GM18505 (cell line): ENCODE measurements around the gene NELFB.

Experiments
- ATAC-seq: cut with Tn5 transposase; IDR thresholded peaks from one replicate; pipeline ENCODE4 v1.9.1; 2021; ENCODE audit not compliant: unreplicated experiment
- POLR2A ChIP-seq: IDR thresholded peaks from 4 replicates; pipeline ENCODE4 v1.6.1; 2011; ENCODE audit warnings: borderline replicate concordance; ENCODE audit not compliant: insufficient read depth, insufficient read length; ENCODE audit errors: extremely low read depth

NELFB gene

DNA sequence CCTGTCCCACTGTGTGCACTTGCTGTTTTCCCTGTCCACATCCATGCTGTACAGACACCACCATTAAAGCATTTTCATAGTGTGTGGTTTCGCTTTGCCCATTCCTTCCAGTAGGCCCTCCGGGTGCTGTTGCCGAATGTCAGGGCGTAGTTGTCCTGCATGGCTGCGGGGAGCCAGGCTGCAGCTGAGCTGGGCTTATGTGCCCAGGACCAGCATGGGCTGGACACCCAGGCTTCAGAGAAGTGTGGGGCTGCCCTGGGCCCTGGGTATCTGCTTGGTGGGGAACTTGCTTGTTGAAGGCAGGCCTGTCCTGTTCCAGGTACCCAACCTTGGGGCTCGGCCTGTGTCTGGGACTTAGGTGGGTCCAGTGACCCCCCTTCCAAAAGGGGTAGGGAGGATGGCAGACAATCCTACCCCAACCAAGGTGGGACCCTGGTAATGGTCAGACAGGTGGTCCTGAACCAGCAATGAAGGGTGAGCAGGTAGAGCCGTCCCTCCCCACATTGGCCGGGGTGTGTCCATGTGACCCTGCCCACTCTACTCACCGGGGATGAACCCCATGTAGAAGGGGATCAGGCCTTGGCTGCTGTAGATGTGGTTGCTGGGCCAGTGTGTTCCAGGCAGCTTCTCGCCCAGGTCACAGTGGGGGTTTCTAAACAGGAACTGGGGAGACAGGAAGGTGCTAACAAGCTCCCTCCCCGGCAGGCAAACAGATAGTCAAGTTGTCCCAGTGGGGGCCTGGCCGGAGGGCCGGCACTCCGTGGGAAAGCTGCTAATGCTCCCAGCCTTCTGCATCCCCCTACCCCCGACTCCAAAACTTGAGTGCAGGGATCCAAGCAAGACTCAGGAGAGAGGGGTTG, 11.3 kb upstream of the NELFB start:
- ATAC-seq, result no peak
- TF ChIP-seq POLR2A, result peak; percentile 40

DNA sequence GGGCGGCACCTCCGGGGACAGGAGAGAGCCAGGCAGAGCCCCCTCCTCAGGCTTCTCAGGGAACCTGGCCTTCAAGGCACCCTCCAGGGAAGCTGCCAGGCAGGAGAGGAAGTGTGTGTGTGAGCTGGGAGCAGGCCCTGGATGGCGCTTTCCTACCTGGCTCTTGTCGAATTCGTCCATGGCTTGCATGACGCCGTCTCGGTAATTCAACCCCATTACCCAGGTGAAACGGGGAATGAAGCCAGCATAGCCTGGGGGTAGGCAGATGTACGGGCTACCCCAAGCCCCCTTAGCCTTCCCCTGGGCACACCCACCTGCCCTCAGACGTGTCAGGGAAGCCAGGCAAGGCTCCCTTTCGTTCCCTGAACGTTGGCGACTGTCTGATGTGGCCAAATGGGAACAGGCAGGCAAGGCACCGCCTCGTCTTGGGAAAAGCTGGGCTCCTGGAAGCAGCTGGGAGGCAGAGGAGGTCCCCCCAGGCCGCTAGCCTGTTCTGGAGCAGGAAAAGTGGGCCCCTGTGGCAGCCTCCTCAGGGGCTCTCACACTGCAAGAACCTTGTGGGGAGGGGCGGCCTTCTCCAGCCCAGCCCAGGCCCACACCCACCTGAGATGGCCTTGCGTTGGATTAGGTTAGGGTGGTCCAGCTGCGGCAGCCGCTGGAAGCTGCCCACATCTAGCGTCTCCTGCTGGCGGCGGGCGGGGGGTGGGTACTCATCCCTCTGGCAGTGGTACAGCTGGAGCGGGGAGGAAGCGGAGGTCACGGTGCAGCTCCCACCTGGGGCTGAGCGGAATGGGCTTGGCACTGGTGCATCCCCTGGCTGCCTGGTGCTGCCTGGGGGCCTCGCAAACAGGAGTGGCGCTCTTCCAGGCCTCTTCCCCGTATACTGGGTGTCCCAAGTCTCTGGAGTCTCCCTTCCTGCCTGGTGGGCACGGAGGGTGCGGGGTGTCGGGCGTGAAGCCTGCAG, 10.4 kb upstream of the NELFB start:
- TF ChIP-seq POLR2A, result no peak
- ATAC-seq, result no peak

DNA sequence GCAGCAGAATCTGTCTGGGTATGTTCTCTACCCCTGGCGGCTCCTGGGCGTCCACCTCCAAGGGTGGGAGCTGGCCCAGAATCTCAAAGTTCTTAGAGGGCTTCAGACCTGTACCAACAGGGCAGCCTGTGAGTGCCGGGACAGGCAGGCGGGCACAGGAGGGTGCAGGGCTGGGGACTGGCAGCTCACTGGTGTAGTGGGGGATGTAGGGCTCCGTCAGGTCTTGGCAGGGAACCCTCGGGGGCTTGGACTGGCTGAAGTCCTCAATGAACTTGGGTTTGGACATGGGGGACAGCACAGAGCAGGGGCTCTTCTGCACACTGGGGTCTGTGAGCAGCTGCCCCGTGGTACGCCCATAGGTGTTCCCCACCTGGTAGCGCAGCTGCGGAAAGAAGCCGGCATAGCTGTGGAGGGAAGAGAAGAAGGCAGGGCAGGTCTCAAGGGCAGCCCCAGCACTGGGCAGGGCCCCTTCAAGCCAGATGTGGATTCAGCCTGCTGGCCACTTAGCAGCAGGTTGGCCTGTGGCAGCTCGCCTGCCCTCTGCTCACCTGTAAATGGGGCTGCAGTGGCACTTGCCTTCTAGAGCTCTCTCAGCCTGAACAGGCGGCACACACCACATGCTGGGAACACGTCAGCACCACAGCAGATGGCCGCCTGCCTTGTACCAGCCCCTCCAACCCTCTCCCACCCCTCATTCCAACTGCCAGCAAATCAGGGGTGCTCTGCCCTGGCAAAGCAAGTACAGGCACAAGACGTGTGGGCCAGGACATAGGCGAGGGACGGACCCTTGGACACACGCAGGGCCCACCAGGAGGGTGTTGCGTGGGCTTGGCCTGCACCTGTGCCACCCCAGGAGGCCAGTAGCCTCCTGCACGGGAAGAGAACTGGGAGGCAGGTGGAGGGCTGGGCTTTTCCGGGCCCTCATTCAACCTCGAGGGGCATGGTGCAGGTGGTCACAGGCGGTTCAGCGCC, 9.4 kb upstream of the NELFB start:
- TF ChIP-seq POLR2A, result no peak
- no peak for ATAC-seq

DNA sequence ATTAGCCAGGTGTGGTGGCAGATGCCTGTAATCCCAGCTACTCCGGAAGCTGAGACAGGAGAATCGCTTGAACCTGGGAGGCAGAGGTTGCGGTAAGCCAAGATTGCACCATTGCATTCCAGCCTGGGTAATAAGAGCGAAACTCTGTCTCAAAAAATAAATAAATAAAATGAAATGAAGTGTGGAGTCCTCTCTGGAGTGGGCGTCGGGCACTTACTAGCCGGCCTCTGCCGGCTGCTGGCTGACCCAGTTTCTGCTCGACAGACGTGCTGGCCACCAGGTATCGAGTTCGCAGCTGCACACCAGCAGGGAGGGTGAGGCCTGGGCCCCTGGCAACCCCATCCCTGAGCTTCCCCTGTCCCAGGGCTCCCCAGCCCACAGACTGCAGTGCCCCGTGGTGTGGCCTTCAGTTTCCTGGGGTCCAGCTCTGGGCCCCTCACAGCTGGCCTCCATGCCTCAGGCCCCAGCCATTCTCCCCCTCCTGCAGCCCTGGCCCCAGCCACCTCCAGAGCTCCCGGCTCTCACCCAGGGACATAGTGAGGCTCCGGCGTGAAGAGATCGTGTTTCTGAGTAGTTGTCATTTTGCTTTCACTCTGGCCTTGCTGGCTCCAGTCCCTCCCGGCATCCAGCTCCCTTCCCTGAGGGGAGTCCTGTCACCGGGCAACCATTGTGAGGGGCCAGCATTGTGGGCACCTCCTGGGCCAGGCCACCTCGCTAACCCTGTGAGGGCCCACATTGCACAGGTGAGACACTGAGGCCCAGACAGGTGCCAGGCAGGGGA, 7.8 kb upstream of the NELFB start:
- no peak for TF ChIP-seq POLR2A
- no peak for ATAC-seq

DNA sequence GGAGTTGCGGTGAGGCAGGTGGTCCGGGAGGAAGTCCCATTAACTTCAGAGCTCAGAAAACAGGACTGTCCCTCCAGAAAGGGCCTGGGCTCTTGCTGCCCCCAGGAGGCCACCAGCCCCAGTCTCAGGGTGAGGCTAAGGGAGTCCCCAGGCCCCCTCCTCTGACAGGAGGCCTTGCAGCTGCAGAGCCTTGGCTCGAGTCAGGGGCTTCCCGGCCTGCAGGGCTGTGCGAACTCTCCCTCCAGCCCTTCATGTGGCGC, 7.3 kb upstream of the NELFB start:
- no peak for TF ChIP-seq POLR2A
- ATAC-seq, result no peak

DNA sequence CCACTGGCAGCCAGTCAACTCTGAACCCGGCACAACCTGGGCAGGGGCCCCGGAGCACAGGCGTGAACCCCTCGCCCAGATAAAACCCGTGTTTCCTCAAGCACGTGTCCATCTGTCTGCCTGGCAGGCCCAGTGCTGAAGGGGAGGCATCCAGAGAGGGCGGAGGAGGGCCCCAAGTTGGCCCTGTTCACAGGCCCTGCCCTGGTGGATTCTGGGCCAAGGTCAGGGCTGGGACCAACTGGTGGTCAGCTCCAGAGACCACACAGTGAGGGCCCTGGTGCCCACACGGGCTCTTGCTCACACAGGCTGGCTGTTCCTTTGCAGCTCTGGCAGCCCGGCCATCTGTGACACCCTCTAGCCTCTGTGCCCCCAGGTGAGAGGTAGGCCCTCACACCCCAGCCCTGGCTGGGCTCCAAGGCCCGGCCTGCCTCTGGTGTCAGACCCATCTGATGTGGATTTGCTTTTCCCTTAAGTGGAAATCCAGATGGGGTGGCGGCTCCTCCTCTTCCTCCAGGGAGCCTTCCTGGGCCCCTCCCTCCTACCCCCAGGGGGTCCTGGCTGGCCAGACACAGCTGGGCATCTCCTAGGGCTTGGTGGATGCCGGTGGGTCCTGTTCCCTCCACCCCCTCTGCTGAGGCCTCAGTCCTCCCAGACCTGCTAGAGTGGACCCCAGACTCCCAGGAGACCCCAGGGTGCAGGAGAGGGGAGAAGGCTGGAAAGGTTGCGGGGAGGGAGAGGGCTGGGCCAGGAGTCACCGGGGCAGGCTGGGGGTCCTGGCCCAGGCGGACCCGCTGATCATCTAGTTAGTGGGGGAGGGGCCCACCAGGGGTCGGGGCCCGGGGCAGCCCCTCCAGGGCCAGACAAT, 4.6 kb upstream of the NELFB start:
- ATAC-seq, result no peak
- no peak for TF ChIP-seq POLR2A

DNA sequence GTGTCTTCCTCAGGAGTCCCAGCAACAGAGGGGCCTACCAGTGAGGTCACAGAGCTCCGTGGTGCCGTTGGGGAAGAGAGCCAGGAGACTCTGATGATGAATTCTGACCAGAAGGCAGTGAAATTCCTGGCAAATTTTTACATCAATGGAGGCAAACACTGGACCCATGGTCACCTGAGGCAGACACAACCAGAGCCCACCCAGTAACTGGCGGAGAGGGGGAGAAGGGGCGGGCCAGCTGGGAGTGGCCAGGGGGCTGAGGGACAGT, 4.0 kb upstream of the NELFB start, which contains the start of gene STPG3:
Gene STPG3, plus strand, starts transcription at position 93 of the 268 bp plus-strand sequence. Its CDS starts 1 bp downstream, at position 94.
- no peak for ATAC-seq
- TF ChIP-seq POLR2A, result no peak

DNA sequence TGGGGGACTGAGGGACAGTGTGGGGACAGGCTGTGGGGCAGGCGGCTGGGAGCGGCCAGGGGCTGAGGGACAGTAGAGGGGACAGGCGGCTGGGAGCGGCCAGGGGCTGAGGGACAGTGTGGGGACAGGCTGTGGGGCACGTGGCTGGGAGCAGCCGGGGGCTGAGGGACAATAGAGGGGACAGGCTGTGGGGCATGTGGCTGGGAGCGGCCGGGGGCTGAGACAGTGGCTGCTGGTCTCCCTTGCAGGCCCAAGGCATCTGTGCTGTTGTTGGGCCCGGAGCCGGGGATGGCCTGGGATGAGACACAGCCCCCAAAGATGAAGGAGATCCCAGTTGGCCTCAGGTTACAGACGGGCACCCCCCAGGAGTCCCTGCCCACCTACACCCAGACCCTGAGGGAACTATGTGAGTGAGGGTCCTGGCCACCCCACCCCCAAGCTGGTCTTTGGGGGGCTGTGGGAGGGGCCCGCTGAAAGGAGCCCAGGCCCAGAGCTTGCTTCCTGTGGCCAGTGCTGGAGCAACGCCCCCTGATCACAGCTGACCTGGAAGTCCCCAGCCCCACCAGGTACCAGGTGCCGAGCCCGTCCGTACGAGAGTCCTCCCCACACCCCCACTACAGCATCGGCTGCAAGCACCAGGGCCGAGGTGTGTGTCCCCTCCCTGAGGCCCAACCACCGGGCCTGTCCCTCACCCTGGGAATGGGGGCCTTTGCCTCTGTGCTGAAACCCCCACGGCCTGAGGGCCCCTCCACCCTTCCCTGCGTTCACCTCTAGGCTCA, 3.4 kb upstream of the NELFB start:
- TF ChIP-seq POLR2A, result no peak
- ATAC-seq, result no peak

DNA sequence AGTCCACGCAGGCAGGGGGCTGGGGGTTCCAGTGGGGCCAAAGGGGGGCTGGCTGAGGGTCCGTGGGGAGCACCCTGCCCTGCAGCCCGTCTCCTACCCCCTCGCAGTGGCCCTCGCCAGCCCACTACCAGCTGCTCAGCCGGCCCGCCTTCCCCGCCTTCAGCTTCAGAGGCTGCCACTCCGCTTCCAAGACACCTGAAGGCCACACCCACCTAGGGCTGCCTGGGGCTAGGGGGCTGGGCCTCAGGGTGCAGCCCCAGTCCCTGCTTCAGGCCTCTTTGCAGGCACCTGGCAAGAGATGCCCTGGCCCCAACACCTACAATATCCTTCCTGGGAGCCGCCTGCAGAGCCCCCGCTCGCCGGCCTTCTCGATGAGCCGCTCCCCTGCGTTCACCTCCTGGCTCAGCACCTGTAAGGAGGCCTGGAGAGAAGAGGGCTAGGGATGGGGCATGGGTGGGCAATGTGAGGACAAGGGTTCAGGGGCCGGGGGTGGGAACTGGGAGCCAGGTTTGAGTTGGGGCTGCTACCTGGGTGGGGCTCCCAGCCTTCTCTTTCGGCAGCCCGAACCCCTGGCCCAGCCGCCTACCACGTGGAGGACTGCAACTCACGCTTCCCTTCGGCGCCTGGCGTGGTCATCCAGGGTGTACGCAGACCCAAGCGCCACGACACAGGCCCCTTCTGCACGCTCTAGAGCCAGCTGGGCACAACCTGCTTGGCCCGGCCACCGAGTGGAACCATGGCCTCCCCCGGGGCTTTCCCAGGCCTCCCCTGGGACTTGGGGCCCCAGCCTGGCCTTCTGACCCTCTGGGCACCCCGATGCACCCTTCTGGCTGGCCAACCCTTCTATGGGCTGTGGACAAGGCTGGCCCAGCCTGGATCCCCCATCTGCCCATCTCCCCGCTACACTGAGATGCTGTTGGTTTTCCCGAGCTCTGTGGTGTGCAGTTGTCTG, 2.3 kb upstream of the NELFB start:
- TF ChIP-seq POLR2A, result no peak
- no peak for ATAC-seq

DNA sequence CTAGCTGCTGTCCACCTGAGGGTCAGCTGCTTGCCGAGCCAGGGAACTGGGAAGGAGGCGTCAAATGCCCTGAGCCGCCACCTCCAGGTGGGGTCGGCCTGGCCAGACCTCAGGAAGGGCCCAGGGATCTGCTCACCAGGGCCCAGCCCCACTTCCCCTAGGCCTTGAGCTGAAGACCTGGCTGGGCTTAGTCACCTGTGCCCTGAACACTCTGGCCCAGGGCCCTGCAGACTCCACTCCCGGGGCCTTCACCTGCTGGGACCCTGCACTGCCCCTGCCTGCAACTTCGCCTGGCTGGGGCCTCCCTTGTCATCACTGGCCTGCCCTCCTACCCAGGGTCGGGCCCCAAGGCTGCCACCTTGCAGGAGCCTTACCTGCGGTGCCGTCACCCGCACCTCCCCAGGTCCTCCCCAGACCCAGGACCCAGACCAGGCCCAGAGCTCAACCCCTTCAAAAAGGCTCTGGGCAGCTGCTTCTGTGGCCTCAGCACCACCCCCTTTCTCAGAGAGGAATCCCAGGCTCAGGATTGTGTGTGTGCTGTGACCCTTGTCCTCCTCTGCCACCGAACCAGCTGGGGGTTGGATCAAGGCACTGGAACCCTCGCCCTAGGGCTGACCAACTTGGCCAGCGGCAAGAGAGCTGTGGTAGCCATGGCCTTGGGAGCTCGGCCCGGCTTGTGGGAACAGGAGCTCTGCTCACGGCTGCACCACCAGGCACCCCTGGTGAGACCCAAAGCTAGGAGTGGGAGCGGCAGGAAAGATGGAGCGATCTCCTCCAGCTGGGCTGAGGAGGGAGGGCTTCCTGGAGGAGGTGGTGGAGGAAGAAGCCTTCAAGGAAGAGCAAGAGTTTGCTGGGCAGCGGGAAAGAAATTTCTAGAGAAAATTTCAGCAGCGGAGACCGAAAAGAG, 1.2 kb upstream of the NELFB start:
- ATAC-seq, result no peak
- TF ChIP-seq POLR2A, result no peak
